Astrocyte (in vitro differentiated cells and primary cell): ENCODE results near the gene SNAP47.

Source experiments
- EZH2 ChIP-seq: IDR thresholded peaks from 2 replicates; pipeline ENCODE4 v1.6.1; 2012; ENCODE audit warnings: mild to moderate bottlenecking, low read length, inconsistent platforms; ENCODE audit not compliant: insufficient read depth
- TF ChIP-seq, protein P1 (sequence below): IDR thresholded peaks from 2 replicates; pipeline ENCODE4 v1.5.1; 2011; ENCODE audit warnings: low read depth, mild to moderate bottlenecking, inconsistent platforms, low read length, moderate library complexity; ENCODE audit not compliant: insufficient read depth

GRCh38 chr1:227733751-227734545 lies 1.3 kb upstream of the SNAP47 start:
- TF ChIP-seq, protein P1, sequence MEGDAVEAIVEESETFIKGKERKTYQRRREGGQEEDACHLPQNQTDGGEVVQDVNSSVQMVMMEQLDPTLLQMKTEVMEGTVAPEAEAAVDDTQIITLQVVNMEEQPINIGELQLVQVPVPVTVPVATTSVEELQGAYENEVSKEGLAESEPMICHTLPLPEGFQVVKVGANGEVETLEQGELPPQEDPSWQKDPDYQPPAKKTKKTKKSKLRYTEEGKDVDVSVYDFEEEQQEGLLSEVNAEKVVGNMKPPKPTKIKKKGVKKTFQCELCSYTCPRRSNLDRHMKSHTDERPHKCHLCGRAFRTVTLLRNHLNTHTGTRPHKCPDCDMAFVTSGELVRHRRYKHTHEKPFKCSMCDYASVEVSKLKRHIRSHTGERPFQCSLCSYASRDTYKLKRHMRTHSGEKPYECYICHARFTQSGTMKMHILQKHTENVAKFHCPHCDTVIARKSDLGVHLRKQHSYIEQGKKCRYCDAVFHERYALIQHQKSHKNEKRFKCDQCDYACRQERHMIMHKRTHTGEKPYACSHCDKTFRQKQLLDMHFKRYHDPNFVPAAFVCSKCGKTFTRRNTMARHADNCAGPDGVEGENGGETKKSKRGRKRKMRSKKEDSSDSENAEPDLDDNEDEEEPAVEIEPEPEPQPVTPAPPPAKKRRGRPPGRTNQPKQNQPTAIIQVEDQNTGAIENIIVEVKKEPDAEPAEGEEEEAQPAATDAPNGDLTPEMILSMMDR, result no peak
- TF ChIP-seq EZH2, result no peak
